ENCODE data around the gene TMEM82. TPM values are rescaled to one million over a fixed set of nuclear protein-coding genes. Genes with fewer than 3 reads are reported as not detected.
A peak's percentile ranks its signal among the peaks of the same experiment; 100 is the strongest.

The TMEM82 gene
- total RNA-seq, 2 experiments from 2014 or later: not detected

DNA sequence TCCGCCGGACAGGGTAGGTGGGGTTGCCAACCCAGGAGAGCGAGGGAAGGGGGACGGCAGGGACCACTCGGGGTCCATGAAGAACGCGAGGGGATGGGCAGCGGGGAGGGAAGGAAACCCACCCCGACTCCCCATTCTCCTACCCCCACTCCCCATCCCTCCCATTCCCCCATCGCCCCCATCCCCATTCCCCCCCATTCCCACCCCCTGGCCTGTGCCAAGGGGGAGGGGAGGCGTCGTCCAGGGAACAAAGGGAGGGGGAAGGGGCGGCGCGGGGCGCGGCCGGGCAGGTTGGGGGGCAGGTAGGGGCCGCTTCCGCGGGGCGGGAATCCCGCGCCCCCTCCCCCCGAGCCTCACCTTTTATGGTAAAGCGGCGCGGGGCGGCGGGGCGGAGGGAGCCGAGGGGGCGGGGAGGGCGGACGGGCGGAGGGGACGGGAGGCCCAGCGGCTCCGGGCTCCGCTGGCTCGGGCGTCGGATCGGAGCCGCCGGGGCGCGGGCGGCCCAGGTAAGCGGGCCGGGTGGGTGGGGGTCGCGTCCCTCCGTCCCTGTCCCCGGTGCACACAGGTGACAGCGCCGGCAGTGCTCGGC lies 16.1 kb downstream of the TMEM82 start, which contains the start of gene FBLIM1:
Gene FBLIM1, plus strand, starts transcription at position 453 of the 589 bp plus-strand sequence. CDS start 6,189 bp downstream, outside the sequence.
- H3K4me1 Mint-ChIP-seq: peaks cover 8% of the 10 kb centered on the region
- H3K27ac Mint-ChIP-seq: no peak within 1 kb of the TSS
- no peak within 1 kb of the TSS for H3K4me3 Mint-ChIP-seq
- no peaks in the 10 kb centered on the region for H3K36me3 Mint-ChIP-seq
- no peak for DNase-seq
- H3K27me3 Mint-ChIP-seq: peaks cover 57% of the 10 kb centered on the region
- peak; percentile 11 for ATAC-seq
- H3K9me3 Mint-ChIP-seq (ENCODE audit: low read depth): no peaks in the 10 kb centered on the region
- CTCF ChIA-PET: no interaction called here

DNA sequence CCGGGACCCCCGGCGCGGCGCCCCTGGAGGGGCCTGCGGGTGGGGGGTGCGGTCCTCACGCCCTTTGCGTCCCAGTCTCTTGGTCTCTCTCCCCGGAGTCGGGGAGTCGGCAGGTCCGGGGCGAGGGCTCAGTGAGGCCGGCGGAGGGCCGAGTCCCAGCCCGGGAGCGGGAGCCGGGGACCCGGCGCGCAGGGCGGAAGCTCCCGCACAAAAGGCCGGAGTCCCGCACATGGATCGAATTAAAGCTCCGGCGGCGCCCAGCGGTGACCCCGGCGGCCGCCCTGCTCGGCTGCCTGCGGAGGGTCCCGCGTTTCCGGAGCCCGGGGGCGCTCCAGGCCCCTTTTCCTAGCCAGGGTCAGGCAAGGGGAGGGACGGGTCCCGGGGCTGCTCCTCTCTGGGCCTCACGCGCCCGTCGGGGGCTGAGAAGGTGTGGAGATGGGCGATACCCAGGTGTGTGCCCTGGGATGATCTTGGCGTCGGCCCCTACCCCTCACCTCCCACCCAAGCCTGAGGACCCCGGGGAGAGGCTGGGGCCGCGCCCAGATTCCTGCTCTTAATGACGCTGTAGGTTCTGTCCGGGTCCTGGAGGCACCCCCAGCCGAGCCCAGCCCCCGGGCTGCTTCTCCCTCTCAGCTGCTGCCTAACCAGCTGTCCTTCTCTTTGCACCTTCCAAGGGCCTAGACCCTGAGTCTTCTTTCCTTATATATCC lies 16.8 kb downstream of the TMEM82 start:
- peak; percentile 24 for ATAC-seq
- CTCF ChIA-PET: no interaction called here
- DNase-seq: no peak
- peaks cover 8% of the 10 kb centered on the region for H3K4me1 Mint-ChIP-seq
- H3K27ac Mint-ChIP-seq: no peak overlapping the region
- no peaks in the 10 kb centered on the region for H3K9me3 Mint-ChIP-seq (ENCODE audit: low read depth)
- no peaks in the 10 kb centered on the region for H3K36me3 Mint-ChIP-seq
- peaks cover 60% of the 10 kb centered on the region for H3K27me3 Mint-ChIP-seq
- H3K4me3 Mint-ChIP-seq: no peak overlapping the region

DNA sequence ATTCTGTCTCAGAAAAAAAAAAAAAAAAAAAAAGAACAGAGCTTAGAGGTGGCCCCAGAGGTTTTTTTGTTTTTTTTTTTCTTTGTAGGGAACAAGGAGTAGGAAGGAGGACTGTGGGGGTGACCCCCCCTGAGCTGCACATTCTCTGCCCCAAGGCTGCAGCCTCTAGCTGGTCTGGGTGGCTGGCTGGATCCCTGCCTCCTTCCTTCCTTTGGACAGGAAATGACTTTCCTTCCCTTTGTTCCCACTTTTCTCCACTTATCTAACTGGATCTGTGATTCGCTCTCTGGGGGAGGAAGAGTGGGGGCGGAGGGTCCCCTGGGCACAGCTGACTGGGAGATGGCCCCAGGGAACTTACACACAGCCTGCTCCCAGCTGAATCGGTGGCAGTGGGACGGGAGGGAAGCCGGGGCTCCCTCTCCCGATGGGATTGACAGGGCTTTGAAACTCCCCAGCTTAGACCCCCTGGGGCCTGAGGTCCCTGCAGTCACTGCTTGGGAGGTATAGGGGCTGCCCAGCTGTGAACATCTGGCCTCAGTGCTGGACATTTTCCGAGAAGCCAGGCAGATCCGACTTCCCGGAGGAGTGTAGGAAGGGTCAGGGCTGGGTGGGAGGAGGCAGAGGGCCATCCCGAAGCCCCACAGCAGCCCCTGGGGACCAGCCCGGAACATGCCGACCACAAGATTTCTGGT lies 18.4 kb downstream of the TMEM82 start:
- peaks cover 8% of the 10 kb centered on the region for H3K4me1 Mint-ChIP-seq
- H3K9me3 Mint-ChIP-seq (ENCODE audit: low read depth): no peaks in the 10 kb centered on the region
- peaks cover 61% of the 10 kb centered on the region for H3K27me3 Mint-ChIP-seq
- no peak overlapping the region for H3K4me3 Mint-ChIP-seq
- H3K36me3 Mint-ChIP-seq: no peaks in the 10 kb centered on the region
- DNase-seq: no peak
- no peak for ATAC-seq
- CTCF ChIA-PET: interaction anchor here (0.7 kb wide), 1 partner anchor 233 kb away, joined by 3 read pairs; no protein-coding TSS in a partner anchor
- no peak overlapping the region for H3K27ac Mint-ChIP-seq

DNA sequence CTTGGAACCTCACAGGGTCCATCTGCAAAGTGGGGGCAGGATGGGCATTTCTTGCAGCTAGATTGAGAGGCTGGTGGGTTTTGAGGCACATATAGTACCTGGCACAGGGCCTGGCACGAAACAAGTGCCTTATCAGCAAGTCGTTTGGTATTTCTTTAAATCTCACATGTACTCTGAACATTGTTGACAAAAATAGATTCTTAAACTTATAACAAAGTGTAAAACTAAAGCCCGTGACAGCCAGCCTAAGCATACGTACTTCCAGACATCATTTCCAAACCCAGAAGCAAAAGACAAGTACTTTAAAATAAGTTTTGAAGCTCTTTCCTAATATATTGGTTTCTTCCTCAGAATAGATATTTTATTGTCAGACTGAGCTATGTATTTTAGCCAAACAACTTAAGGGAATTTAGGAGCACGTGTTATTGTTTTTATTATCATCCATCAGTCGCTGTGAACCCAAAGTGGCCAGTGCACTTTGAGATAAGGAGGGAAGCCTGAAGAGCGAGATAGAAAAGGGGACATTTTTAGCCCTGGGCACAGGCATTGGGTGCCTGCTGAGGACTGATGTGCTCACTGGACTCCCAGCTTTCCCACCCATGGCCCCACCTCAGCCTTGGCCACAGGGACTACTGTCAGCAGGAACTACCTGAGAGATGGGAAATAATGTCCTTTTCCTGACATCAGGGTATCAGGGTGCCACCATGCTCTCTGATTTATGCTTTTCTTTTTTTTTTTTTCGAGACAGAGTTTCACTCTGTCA lies 19.2 kb downstream of the TMEM82 start:
- ATAC-seq: no peak
- Mint-ChIP-seq H3K27ac (no peak overlapping the region), H3K4me1 (peaks cover 3% of the 10 kb centered on the region), H3K9me3 (ENCODE audit: low read depth) (no peaks in the 10 kb centered on the region), H3K27me3 (peaks cover 54% of the 10 kb centered on the region), H3K36me3 (no peaks in the 10 kb centered on the region), H3K4me3 (no peak overlapping the region)
- CTCF ChIA-PET: no interaction called here
- DNase-seq: no peak

DNA sequence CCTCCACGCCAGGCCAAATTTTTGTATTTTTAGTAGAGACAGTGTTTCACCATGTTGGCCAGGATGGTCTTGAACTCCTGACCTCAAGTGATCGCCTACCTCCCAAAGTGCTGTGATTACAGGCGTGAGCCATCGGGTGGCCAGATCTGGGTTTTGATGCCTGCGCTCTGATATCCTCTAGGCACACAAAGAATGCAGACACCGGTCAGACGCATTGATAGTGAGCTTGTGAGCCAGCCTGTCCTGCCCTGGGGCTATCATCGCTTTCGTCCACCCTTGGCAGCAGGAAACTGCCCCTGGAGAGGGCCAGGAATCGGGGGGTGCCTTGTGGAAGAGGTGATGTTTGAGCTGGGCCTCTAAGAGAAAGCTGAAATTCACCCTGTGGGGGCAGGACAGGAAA lies 20.2 kb downstream of the TMEM82 start:
- Mint-ChIP-seq H3K27ac (no peak overlapping the region), H3K9me3 (ENCODE audit: low read depth) (no peaks in the 10 kb centered on the region), H3K4me1 (peaks cover 3% of the 10 kb centered on the region), H3K4me3 (no peak overlapping the region), H3K27me3 (peaks cover 44% of the 10 kb centered on the region), H3K36me3 (no peaks in the 10 kb centered on the region)
- no peak for ATAC-seq
- CTCF ChIA-PET: no interaction called here
- no peak for DNase-seq

DNA sequence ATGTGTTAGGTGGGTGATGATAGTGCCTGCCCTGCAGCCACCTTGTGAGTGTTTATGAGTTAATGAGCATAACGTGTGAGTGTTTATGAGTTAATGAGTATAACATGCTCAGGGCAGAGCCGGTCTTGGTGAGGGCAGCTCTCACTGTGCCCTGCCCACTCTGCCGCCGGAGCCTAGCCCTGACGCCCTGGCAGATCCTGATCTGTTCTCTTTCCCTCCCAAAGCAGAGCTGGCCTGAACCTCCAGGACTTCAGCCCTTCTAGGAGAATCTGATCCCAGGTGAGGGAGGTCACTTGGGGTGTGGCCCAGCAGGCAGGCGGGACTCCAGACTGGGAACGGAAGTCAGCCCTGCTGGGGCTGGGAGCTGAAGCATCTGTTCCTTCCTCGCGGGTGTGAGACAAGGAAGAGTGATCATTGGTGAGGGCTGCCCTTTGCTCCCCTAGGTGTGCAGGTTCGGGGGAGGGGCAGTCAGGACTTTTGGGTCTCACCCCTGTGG lies 22.0 kb downstream of the TMEM82 start:
- no peak overlapping the region for H3K4me3 Mint-ChIP-seq
- H3K9me3 Mint-ChIP-seq (ENCODE audit: low read depth): no peaks in the 10 kb centered on the region
- H3K4me1 Mint-ChIP-seq: no peaks in the 10 kb centered on the region
- H3K27ac Mint-ChIP-seq: no peak overlapping the region
- no peak for ATAC-seq
- CTCF ChIA-PET: no interaction called here
- peaks cover 36% of the 10 kb centered on the region for H3K27me3 Mint-ChIP-seq
- no peaks in the 10 kb centered on the region for H3K36me3 Mint-ChIP-seq
- DNase-seq: no peak

DNA sequence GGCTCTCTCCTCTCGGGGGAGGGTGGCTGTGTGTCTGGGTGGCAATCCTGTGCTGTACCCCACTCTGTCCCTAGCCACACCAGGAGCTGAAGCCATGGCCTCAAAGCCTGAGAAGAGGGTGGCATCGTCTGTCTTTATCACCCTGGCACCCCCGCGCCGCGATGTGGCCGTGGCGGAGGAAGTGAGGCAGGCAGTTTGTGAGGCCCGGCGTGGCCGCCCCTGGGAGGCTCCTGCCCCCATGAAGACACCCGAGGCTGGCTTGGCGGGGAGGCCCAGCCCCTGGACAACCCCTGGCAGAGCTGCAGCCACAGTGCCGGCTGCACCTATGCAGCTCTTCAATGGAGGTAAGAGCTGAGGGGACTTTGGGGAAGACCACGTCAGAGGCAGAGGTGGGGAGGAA lies 22.6 kb downstream of the TMEM82 start:
- ATAC-seq: no peak
- Mint-ChIP-seq H3K4me3 (no peak overlapping the region), H3K27me3 (peaks cover 31% of the 10 kb centered on the region), H3K9me3 (ENCODE audit: low read depth) (no peaks in the 10 kb centered on the region), H3K27ac (no peak overlapping the region), H3K36me3 (no peaks in the 10 kb centered on the region), H3K4me1 (no peaks in the 10 kb centered on the region)
- CTCF ChIA-PET: interaction anchor here (2.3 kb wide), 1 partner anchor 26 kb away, joined by 5 read pairs; no protein-coding TSS in a partner anchor
- DNase-seq: no peak

DNA sequence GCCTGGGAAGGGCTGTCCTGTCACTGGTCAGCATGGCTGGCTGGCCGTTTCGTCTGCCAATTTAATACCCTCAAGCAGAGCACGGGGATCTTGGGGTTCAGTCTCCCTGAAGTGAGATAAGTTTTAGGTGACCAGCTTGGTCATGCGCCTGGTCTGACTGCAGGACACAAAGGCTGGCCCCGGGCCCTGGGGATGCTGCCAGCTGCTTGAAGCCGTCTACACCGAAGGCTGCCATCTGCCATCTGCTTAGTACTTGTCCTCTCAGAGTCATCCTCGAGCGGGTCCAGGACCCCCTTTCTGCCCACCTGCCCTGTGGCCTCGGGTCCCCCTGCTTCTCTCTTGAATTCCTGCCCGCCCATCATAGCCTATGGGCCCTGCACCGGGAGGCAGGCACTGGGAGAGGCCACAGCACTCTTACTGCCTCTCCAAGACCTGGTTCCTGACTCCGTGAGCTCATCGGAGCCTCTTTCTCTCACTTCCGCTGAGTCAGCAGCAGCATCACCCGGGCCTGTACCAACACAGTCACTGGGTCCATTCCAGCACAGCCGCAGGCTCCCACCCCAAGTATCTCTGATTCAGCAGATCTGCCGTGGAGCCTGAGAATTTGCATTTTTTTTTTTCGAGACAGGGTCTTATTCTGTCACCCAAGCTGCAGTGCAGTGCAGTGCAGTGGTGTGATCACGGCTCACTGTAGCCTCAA lies 23.3 kb downstream of the TMEM82 start:
- Mint-ChIP-seq H3K36me3 (no peaks in the 10 kb centered on the region), H3K4me1 (no peaks in the 10 kb centered on the region), H3K9me3 (ENCODE audit: low read depth) (no peaks in the 10 kb centered on the region)

DNA sequence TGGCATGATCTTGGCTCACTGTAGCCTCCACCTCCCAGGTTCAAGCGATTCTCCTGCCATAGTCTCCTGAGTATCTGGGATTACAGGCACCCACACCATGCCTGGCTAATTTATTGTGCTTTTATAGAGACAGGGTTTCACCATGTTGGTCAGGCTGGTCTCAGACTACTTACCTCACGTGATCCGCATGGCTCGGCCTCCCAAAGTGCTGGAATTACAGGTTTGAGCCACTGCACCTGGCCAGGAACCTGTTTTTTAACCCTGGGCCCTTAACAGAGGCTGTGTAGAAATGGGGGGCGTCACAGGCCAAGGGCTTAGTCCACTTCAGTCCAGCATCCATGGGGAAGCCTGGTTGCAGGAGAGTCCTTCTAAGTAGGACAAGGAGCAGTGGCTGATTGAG lies 25.6 kb downstream of the TMEM82 start:
- Mint-ChIP-seq H3K27ac (no peak overlapping the region), H3K36me3 (no peaks in the 10 kb centered on the region), H3K4me1 (no peaks in the 10 kb centered on the region), H3K4me3 (no peak overlapping the region), H3K9me3 (ENCODE audit: low read depth) (no peaks in the 10 kb centered on the region), H3K27me3 (peaks cover 17% of the 10 kb centered on the region)
- no peak for DNase-seq
- CTCF ChIA-PET: no interaction called here
- no peak for ATAC-seq

More for the DNA sequence above, 23.3 kb downstream of the TMEM82 start:
- ATAC-seq: no peak
- CTCF ChIA-PET: interaction anchor here (2.3 kb wide), 1 partner anchor 26 kb away, joined by 5 read pairs; no protein-coding TSS in a partner anchor
- H3K27me3 Mint-ChIP-seq: peaks cover 29% of the 10 kb centered on the region
- no peak overlapping the region for H3K27ac Mint-ChIP-seq
- no peak overlapping the region for H3K4me3 Mint-ChIP-seq
- DNase-seq: no peak

DNA sequence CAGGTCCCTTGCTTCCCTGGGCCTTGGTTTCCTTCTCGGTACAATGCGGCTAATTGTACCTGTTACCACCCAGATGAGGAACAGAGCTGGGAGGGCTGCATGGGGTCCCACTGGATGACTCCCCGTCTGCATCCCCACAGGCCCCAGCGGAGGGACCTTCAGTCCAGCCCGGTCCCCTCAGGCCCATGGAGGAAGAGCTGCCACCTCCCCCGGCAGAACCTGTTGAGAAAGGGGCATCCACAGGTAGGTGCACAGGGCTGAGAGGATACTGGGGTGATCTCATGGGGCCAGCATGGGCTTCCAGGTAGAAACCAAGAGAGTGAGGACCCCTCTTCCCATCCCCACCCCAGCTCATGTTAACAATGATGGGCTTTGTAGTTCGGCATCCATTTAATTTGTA lies 26.1 kb downstream of the TMEM82 start:
- Mint-ChIP-seq H3K4me1 (no peaks in the 10 kb centered on the region), H3K9me3 (ENCODE audit: low read depth) (no peaks in the 10 kb centered on the region), H3K36me3 (no peaks in the 10 kb centered on the region), H3K4me3 (no peak overlapping the region), H3K27ac (no peak overlapping the region), H3K27me3 (peaks cover 17% of the 10 kb centered on the region)
- ATAC-seq (no peak), DNase-seq (no peak)
- CTCF ChIA-PET: no interaction called here

DNA sequence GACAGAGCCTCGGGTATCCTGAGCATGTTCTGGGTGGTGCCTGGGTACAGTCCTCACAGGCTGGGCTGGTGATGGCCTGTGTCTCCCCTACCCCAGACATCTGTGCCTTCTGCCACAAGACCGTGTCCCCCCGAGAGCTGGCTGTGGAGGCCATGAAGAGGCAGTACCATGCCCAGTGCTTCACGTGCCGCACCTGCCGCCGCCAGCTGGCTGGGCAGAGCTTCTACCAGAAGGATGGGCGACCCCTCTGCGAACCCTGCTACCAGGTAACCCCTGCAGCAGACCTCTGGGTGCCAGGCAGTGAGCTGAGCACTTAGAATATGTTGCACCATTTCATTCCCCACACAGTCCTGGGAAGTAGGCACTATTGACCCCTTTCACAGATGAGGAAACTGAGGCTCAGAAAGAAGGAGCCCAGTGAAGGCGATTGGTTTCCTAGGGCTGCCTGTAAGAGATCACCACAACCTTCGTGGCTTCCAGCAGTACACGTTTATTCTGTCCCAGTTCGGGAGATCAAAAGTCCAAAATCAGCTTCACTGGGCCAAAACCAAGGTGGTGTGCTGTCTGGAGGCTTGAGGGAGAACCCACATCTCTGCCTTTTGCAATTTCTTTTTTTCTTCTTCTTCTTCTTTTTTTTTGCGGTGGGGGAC lies 28.1 kb downstream of the TMEM82 start:
- ATAC-seq: no peak
- Mint-ChIP-seq H3K27ac (no peak overlapping the region), H3K36me3 (no peaks in the 10 kb centered on the region), H3K9me3 (ENCODE audit: low read depth) (no peaks in the 10 kb centered on the region), H3K4me3 (no peak overlapping the region), H3K4me1 (no peaks in the 10 kb centered on the region), H3K27me3 (peaks cover 6% of the 10 kb centered on the region)
- DNase-seq: no peak
- CTCF ChIA-PET: interaction anchor here (3.2 kb wide), 1 partner anchor 21 kb away, joined by 10 read pairs; no protein-coding TSS in a partner anchor

DNA sequence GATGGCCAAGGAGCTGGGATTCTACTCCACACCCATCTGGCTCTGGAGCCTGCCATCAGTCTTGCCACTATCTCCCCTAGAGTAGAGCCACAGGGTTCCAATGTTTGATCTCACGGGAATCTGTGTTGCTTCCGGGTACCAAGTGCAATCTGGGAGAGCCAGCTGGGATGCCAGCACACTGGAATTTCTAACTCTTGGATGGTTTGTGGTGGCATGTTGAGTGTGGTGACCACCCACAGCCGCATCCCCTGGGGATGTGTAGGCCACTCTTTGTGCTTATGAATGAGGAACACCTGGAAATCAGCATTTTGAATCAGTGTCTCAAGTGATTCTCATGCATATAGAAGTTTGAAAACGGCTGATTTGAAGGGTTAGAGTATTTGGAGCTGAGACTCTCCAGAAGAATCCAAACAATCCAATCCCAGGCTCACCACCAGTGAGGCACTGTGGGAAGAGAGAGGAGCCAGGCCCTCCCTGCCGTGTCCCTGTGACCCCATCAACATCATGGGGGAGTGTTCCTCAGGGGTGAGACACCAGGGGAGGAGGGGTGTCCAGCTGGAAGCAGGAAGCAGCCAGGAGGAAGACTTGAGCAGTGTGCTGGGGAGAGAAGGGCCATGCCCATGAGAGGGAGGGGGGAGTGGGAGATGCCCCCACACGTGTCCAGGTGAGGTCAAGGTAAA lies 29.7 kb downstream of the TMEM82 start:
- peaks cover 7% of the 10 kb centered on the region for H3K27me3 Mint-ChIP-seq
- no peaks in the 10 kb centered on the region for H3K9me3 Mint-ChIP-seq (ENCODE audit: low read depth)
- no peaks in the 10 kb centered on the region for H3K4me1 Mint-ChIP-seq
- DNase-seq: no peak
- no peak overlapping the region for H3K4me3 Mint-ChIP-seq
- no peak overlapping the region for H3K27ac Mint-ChIP-seq
- CTCF ChIA-PET: interaction anchor here (1.5 to 3.2 kb wide), 2 partner anchors 20 to 223 kb away, joined by 3 to 10 read pairs; no protein-coding TSS in a partner anchor
- no peak for ATAC-seq
- no peaks in the 10 kb centered on the region for H3K36me3 Mint-ChIP-seq

All from activated CD8-positive, alpha-beta memory T cell treated with anti-CD3 and anti-CD28 coated beads, Interleukin-2, amount 10 ng/mL, durations not matched to agents 7 days and 5 days (primary cell).